Central memory CD4-positive, alpha-beta T cell (primary cell): Measurements from ENCODE around the gene NAIF1.

ENCODE experiments used
- DNase-seq: peaks from one replicate; pipeline ENCODE4 v3.0.0; 2022

Gene NAIF1

DNA sequence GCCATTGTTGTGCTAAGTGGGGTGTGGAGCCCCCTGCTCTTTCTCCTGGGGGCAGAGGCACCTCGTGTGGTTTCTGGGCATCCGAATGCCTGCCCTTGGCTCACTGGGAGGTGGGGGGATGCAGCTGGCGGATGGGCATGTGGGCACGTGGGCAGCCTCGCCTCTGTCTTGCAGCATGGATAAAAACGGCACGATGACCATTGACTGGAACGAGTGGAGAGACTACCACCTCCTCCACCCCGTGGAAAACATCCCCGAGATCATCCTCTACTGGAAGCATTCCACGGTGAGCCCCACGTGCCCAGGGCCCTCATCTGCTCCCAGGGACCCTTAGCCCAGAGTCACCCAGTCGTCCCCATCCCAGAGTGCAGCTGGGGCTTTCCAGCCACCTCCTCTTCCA lies 35.1 kb upstream of the NAIF1 start:
- DNase-seq = no peak

- no peak for DNase-seq
Observed at GRCh38 chr9:128101690-128102089, 34.6 kb upstream of the NAIF1 start.

- DNase-seq = no peak
Observed at GRCh38 chr9:128101231-128101661, 34.1 kb upstream of the NAIF1 start.

DNA sequence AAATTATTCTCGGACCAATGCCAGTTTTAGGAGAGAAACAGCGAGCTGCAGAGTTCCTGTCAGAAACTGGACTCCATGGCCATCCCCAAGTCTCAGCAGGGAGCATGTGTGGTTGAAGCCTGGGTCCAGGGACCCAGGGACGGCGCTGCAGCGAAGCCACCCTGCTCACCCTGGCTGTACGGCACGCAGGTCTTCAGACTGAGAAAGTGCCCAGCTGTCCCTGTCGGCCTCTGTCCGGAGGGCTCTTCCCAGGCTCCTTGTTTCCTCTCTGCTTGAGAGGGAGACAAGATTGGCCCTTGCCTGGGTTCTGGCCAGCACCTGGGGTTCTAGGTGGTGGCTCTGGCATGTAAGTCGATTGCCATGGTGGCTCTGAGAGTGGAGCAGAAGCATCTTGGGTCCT lies 33.5 kb upstream of the NAIF1 start:
- no peak for DNase-seq

DNA sequence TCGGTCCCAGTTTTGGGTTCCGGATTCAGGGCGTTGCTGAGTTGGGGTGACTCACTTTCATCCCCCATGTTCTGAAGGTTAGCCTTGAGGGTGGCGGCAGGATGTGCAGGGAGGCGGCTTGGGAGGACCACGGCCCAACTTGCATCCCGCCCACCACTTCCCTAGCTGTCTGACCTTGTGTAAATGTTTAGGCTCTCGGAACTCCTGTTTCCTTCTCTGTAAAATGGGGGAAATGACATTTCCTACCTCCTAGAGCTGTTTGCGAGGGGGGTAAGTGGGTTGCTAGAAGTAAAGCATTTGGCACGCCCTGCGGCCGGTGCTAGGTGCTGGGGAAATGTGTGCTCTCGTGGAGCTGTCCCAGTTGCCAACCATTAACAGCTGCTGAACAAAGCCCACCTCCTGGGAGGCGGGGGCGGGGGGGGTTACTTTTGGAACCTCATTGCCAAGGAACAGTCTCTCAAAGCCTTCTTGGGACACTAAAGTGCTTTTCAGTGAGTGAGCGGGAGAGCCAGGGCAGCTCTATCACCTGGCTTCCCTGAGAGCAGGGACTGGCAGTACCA lies 32.9 kb upstream of the NAIF1 start:
- no peak for DNase-seq

DNA sequence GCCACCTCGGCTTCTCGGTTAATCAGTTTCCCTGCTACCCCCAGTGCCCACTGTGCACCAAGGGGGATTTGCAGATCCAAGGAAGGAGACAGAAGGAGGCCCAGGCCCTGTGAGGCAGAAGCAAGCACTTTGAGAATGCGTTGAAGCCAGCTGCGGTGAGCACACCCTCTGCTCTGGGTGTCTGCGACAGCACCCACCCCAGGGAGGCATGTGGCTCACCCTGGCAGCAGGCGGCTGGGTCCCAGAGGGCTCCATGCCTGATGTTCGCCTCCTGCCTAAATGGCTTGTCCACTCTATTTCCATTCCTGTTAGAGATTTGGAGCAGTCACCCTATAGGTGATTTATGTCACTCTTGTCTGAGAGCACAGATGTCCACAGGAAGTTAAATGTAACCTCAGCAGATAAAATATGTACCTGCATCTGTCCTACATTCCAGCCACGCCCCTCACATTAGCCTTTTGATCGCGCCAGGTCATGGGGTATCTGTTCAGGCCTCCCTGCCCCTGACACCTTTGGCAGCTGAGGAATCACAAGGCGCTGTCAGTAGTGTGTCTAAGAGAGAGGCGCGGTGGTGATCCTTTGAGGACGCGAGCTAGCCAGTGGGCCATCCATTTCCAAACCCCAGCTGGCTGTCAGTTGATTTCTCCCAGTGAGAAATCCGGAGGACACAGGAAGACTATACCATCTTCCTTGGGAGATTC lies 32.3 kb upstream of the NAIF1 start:
- no peak for DNase-seq

GRCh38 chr9:128098297-128099230 lies 31.4 kb upstream of the NAIF1 start:
- peak; percentile 47 for DNase-seq

GRCh38 chr9:128097543-128098296 lies 30.6 kb upstream of the NAIF1 start:
- DNase-seq = no peak

DNA sequence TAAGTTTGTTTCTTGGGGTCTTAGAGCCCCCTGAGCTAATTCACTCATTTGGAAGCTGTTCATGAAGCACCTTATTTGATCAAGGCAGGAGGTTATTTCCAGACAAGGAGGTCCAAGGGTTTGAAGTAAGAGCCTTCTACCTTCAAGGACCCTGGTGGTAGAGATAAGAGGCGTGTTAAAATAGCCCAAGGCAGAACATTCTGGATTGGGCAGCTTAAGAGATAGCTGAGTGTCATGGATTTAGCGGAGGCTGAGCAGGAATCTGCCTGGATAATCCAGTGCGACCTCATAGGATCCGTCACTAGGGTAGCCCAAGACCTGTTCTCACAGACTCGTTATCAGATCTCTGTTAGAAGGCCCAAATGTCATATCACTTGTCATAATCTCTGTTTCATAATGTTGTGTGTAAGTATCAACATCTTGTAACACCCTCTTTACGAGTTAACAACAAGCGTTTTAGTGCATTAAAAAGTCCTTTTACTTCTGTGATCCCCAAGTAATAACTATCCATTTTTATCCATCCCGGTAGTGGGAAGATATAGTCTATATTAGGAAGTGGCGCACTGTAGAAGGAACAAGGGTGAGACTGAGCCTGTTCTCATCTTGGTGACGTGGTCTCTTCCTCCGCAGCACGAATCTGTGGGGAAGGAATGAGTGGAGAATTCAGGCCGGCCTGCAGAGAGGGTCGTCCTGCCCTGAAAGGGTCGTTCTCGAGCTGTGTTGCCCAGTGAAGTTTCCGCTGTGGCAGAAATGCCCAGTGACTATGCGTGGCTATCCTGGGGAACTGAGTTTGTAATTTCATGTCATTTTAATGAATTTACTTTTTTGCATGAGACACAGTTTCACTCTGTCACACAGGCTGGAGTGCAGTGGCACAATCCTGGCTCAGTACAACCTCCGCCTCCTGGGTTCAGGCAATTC lies 29.8 kb upstream of the NAIF1 start:
- no peak for DNase-seq

- no peak for DNase-seq
Observed at GRCh38 chr9:128094950-128095544, 27.9 kb upstream of the NAIF1 start.

DNA sequence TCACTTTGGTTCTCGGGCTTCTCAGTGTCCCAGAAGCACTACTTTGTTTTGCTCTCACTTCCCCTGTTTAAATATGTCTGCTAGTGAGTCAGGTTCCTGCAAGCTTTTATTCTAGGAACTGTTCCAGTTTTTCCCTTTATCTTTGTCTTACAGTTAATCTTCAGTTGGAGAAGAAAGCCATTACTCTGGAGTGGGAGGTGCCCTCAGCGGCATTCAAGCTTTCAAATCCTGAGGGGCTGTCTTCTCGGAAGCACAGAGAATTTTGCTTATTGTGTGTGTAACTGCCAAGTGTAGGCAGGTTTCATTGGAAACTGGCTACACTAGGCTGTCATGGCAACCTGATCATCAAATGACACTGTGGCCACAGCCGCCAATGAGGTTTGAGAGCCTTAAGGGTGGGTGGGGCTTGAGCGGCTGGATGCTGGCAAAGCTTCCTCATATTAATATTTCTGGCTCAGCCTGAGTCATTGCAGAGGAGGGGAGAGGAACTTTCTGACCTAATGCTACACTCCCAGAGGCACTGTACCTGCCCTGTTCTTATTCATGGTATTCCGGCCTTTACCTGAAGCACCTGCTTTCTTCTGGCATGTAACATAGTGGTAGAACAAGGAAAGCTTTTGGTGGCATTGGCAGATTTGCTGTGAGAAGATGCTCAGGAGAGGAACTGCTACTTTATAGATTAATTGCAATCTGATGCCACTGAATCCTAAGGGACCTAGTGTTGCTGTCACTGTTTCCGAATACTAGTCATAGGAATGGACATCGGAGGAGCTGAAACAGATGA lies 27.2 kb upstream of the NAIF1 start:
- DNase-seq = peak; percentile 73

DNA sequence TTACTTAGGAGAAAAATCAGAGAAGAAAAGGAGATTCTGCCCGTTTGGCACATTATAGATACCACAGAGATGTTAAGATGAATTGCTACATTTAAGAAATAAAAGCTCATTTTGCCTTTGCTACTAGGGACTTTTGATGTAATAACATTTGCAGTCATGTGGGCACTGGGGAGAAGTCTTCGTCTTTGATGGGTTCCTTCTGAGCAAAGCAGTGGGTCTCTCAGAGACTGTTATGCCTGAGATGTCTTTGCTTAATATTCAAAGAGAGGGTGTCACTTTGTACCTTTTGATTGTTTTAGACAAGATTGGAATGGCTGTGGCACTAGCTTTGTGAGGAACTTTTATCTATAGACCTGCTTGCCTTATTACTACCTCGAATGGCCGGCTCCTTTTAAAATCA lies 25.9 kb upstream of the NAIF1 start:
- DNase-seq = no peak

GRCh38 chr9:128092199-128092977 lies 25.3 kb upstream of the NAIF1 start:
- no peak for DNase-seq

DNA sequence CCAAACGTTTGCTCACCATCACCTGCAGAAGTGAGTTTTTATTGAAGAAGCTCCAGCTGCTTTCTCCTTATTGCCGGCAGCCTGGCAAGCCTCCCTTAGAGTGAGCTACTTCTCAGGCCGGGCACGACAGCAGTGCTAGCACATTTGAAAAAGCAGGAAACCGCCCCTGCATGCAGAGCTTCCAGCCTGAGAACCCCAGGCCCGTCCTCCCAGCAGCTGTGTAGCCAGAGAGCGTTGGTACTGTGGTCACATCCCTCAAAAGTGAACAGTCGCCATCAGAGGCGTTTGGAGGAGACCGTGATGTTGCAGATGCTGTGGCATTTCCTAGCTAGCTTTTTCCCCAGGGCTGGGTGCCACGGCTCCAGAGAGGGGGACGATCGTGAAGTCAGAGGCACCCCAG lies 24.5 kb upstream of the NAIF1 start:
- no peak for DNase-seq

- no peak for DNase-seq
Observed at GRCh38 chr9:128091144-128091543, 24.0 kb upstream of the NAIF1 start.

GRCh38 chr9:128089299-128089698 lies 22.2 kb upstream of the NAIF1 start:
- no peak for DNase-seq

- DNase-seq = no peak
Observed at GRCh38 chr9:128088253-128088945, 21.3 kb upstream of the NAIF1 start.

DNA sequence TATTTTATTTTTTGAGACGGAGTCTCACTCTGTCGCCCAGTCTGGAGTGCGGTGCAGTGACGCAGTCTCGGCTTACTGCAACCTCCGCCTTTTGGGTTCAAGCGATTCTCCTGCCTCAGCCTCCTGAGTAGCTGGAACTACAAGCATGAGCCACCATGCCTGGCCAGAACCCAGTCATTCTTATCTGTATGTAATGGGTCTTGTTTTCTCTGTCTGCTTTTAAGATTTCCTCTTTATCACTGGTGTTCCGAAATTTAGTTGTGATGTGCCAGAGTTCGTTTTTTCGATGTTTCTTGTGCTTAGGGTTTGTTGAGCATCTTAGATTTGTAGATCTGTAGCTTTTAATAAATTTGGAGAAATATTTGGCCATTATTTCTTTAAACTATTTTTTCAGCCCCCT lies 20.1 kb upstream of the NAIF1 start:
- no peak for DNase-seq

DNA sequence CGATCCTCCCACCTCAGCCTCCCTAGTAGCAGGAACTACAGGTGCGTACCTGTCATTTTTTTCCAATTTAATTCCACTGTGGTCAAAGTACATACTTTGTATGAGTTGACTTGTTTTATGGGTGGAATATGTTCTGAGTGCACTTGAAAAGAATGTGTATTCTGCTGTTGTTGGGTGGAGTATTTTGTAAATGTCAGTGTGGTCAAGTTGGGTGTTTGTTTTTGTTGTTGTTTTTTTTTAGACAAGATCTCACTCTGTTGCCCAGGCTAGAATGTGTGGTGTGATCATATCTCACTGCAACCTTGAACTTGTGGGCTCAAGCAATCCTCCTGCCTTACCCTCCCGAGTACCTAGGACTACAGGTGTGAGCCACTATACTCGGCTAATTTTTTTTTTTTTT lies 18.8 kb upstream of the NAIF1 start:
- no peak for DNase-seq
